ENCODE measurements around the gene MZT1.

- no peak for TF ChIP-seq CTCF (conservative IDR thresholded peaks at IDR 0.05 in 1 of 2, IDR thresholded peaks at IDR 0.05 in 1 of 2; ENCODE audit: extremely low read depth in 1 of 2, insufficient read depth in 1 of 2, low read depth in 1 of 2, low read length in 2 of 2)
- no peak for TF ChIP-seq EZH2 (IDR thresholded peaks at IDR 0.05; ENCODE audit: borderline replicate concordance, low read length)
These were observed 32.8 kb upstream of the MZT1 start for GRCh38 chr13:72760189-72760588.

Measured in mammary epithelial cell (primary cell).